WTC11 (cell line): ENCODE data around the gene CCND3. TPM values are rescaled to one million over a fixed set of nuclear protein-coding genes. Genes with fewer than 3 reads are reported as not detected.

Experiments used
- ATAC-seq: fragments of 200-7000 bp; cut with Tn5 transposase; 2 replicates; pipeline ENCODE4 v1.10.0; 2021; ENCODE audit warnings: mild to moderate bottlenecking, moderate library complexity
- CTCF ChIA-PET: fragments of 300-600 bp; sonication (Branson Sonifier 250); formaldehyde crosslinking; loops from one replicate; lab custom pipeline; 2021; ENCODE audit warnings: antibody characterized with exemption; lab: Charles Lee
- POLR2A ChIA-PET: fragments of 350-600 bp; sonication (Branson Sonifier 250); formaldehyde crosslinking; loops from one replicate; lab custom pipeline; 2021; ENCODE audit warnings: antibody characterized with exemption; lab: Charles Lee
- DNase-seq: peaks from one replicate; pipeline ENCODE4 v3.0.0; 2021; ENCODE audit warnings: low spot score
- H3K27ac Mint-ChIP-seq: 2 replicates; pipeline ENCODE4 v1.8.0; 2021; ENCODE audit warnings: mixed read lengths
- H3K27me3 Mint-ChIP-seq: 2 replicates; pipeline ENCODE4 v1.8.0; 2021; ENCODE audit warnings: low read depth, mild to moderate bottlenecking, moderate library complexity, mixed read lengths
- H3K36me3 Mint-ChIP-seq: 2 replicates; pipeline ENCODE4 v1.8.0; 2021; ENCODE audit warnings: mixed read lengths
- H3K4me1 Mint-ChIP-seq: 2 replicates; pipeline ENCODE4 v1.8.0; 2022; ENCODE audit warnings: mixed read lengths
- H3K4me3 Mint-ChIP-seq: 2 replicates; pipeline ENCODE4 v1.8.0; 2021; ENCODE audit warnings: mild to moderate bottlenecking, moderate library complexity, mixed read lengths
- H3K9me3 Mint-ChIP-seq: 2 replicates; pipeline ENCODE4 v1.8.0; 2021; ENCODE audit warnings: mixed read lengths
- AR ChIP-seq: fragments of 250-450 bp; sonication (Bioruptor Pico); IDR thresholded peaks from 2 replicates; pipeline ENCODE4 v1.9.0; 2021; ENCODE audit warnings: mild to moderate bottlenecking
- ETV6 ChIP-seq: sonication (generic); formaldehyde crosslinking; IDR thresholded peaks from 2 replicates; pipeline ENCODE4 v1.8.1; 2022; ENCODE audit warnings: mild to moderate bottlenecking, missing genetic modification reagents
- FOXK1 ChIP-seq: sonication (generic); formaldehyde crosslinking; IDR thresholded peaks from 2 replicates; pipeline ENCODE4 v1.8.0; 2022; ENCODE audit warnings: mild to moderate bottlenecking, moderate library complexity, missing genetic modification reagents
- MYBL2 ChIP-seq: sonication (generic); formaldehyde crosslinking; IDR thresholded peaks from 2 replicates; pipeline ENCODE4 v1.8.1; 2023; ENCODE audit warnings: mild to moderate bottlenecking, moderate library complexity, missing genetic modification reagents
- NFYB ChIP-seq: sonication (generic); formaldehyde crosslinking; conservative IDR thresholded peaks from 2 replicates; pipeline ENCODE4 v1.8.0; 2022; ENCODE audit warnings: low read depth, missing genetic modification reagents
- RELA ChIP-seq: sonication (generic); formaldehyde crosslinking; IDR thresholded peaks from 2 replicates; pipeline ENCODE4 v1.8.1; 2022; ENCODE audit warnings: missing genetic modification reagents, mild to moderate bottlenecking, borderline replicate concordance
- SP1 ChIP-seq: sonication (generic); formaldehyde crosslinking; conservative IDR thresholded peaks from 2 replicates; pipeline ENCODE4 v1.8.1; 2022; ENCODE audit warnings: missing genetic modification reagents
- TEAD1 ChIP-seq: sonication (generic); formaldehyde crosslinking; IDR thresholded peaks from 2 replicates; pipeline ENCODE4 v1.8.0; 2022; ENCODE audit warnings: mild to moderate bottlenecking, missing genetic modification reagents
- USF2 ChIP-seq: sonication (generic); formaldehyde crosslinking; IDR thresholded peaks from 2 replicates; pipeline ENCODE4 v1.8.1; 2023; ENCODE audit warnings: mild to moderate bottlenecking, missing genetic modification reagents, moderate library complexity
- total RNA-seq: library from RNA; stranded (reverse); gene quantifications from 3 replicates; pipeline ENCODE4 v1.2.3, GENCODE V29; 2021
- TF ChIP-seq, protein P1 (sequence below): sonication (generic); formaldehyde crosslinking; IDR thresholded peaks from 2 replicates; pipeline ENCODE4 v1.8.0; 2022; ENCODE audit warnings: missing genetic modification reagents
- TF ChIP-seq, protein P2 (sequence below): sonication (generic); formaldehyde crosslinking; IDR thresholded peaks from 2 replicates; pipeline ENCODE4 v1.8.0; 2022; ENCODE audit warnings: mild to moderate bottlenecking, missing genetic modification reagents
- TF ChIP-seq, protein P3 (sequence below): sonication (generic); formaldehyde crosslinking; IDR thresholded peaks from 2 replicates; pipeline ENCODE4 v1.8.1; 2023; ENCODE audit warnings: mild to moderate bottlenecking, missing genetic modification reagents
- TF ChIP-seq, protein P4 (sequence below): sonication (generic); formaldehyde crosslinking; IDR thresholded peaks from 2 replicates; pipeline ENCODE4 v1.8.0; 2022; ENCODE audit warnings: mild to moderate bottlenecking, missing genetic modification reagents

The CCND3 gene
- total RNA-seq, 1 experiment from 2014 or later, result 33.6 TPM

GRCh38 chr6:41895300-41896233, 46.0 kb downstream of the CCND3 start, which contains the start of gene USP49:
TSS of gene USP49 (minus strand) at chr6:41895375. CDS start at chr6:41806983, 88,392 bp downstream.
- POLR2A ChIA-PET, result interaction anchor here (0.8 to 2.3 kb wide), 4 partner anchors 25 to 109 kb away, joined by 3 to 9 read pairs (median 4); partner anchors contain the start of genes BYSL and MED20
- peaks cover 21% of the 10 kb centered on the region for H3K4me1 Mint-ChIP-seq
- DNase-seq (peak; percentile 95), ATAC-seq (peak; percentile 84)
- TF ChIP-seq ETV6 (CRISPR knock-in tag) (0 out of 2 replicates have a peak, but pooled peaks have one; percentile 40), SP1 (CRISPR knock-in tag) (peak; percentile 60; the same call in 1 of the 2 replicates), NFYB (CRISPR knock-in tag) (peak; percentile 67), AR (no peak), RELA (no peak), MYBL2 (no peak), FOXK1 (CRISPR knock-in tag) (peak; percentile 71; the same call in 1 of the 2 replicates), USF2 (CRISPR knock-in tag) (peak; percentile 64), TEAD1 (CRISPR knock-in tag) (0 out of 2 replicates have a peak, but pooled peaks have one; percentile 24)
- TF ChIP-seq, protein P1, sequence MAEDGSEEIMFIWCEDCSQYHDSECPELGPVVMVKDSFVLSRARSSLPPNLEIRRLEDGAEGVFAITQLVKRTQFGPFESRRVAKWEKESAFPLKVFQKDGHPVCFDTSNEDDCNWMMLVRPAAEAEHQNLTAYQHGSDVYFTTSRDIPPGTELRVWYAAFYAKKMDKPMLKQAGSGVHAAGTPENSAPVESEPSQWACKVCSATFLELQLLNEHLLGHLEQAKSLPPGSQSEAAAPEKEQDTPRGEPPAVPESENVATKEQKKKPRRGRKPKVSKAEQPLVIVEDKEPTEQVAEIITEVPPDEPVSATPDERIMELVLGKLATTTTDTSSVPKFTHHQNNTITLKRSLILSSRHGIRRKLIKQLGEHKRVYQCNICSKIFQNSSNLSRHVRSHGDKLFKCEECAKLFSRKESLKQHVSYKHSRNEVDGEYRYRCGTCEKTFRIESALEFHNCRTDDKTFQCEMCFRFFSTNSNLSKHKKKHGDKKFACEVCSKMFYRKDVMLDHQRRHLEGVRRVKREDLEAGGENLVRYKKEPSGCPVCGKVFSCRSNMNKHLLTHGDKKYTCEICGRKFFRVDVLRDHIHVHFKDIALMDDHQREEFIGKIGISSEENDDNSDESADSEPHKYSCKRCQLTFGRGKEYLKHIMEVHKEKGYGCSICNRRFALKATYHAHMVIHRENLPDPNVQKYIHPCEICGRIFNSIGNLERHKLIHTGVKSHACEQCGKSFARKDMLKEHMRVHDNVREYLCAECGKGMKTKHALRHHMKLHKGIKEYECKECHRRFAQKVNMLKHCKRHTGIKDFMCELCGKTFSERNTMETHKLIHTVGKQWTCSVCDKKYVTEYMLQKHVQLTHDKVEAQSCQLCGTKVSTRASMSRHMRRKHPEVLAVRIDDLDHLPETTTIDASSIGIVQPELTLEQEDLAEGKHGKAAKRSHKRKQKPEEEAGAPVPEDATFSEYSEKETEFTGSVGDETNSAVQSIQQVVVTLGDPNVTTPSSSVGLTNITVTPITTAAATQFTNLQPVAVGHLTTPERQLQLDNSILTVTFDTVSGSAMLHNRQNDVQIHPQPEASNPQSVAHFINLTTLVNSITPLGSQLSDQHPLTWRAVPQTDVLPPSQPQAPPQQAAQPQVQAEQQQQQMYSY (CRISPR knock-in tag), result no peak
- TF ChIP-seq, protein P2, sequence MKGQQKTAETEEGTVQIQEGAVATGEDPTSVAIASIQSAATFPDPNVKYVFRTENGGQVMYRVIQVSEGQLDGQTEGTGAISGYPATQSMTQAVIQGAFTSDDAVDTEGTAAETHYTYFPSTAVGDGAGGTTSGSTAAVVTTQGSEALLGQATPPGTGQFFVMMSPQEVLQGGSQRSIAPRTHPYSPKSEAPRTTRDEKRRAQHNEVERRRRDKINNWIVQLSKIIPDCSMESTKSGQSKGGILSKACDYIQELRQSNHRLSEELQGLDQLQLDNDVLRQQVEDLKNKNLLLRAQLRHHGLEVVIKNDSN (CRISPR knock-in tag), result peak; percentile 77
- TF ChIP-seq, protein P3, sequence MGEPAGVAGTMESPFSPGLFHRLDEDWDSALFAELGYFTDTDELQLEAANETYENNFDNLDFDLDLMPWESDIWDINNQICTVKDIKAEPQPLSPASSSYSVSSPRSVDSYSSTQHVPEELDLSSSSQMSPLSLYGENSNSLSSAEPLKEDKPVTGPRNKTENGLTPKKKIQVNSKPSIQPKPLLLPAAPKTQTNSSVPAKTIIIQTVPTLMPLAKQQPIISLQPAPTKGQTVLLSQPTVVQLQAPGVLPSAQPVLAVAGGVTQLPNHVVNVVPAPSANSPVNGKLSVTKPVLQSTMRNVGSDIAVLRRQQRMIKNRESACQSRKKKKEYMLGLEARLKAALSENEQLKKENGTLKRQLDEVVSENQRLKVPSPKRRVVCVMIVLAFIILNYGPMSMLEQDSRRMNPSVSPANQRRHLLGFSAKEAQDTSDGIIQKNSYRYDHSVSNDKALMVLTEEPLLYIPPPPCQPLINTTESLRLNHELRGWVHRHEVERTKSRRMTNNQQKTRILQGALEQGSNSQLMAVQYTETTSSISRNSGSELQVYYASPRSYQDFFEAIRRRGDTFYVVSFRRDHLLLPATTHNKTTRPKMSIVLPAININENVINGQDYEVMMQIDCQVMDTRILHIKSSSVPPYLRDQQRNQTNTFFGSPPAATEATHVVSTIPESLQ (CRISPR knock-in tag), result no peak
- TF ChIP-seq, protein P4, sequence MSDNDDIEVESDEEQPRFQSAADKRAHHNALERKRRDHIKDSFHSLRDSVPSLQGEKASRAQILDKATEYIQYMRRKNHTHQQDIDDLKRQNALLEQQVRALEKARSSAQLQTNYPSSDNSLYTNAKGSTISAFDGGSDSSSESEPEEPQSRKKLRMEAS (CRISPR knock-in tag), result peak; percentile 87
- CTCF ChIA-PET, result interaction anchor here (0.5 to 5.7 kb wide), 8 partner anchors 26 to 220 kb away, joined by 3 to 53 read pairs (median 5); partner anchors contain the start of genes BYSL, MED20 and TOMM6
- H3K9me3 Mint-ChIP-seq, result no peaks in the 10 kb centered on the region
- H3K36me3 Mint-ChIP-seq, result no peaks in the 10 kb centered on the region
- H3K4me3 Mint-ChIP-seq, result no peak within 1 kb of the TSS
- no peaks in the 10 kb centered on the region for H3K27me3 Mint-ChIP-seq
- peak within 1 kb of the TSS; percentile 99 for H3K27ac Mint-ChIP-seq
